ENCODE results near the gene GUCY2D.

GRCh38 chr17:8012996-8013640, 10.7 kb downstream of the GUCY2D start:
- TF ChIP-seq CTCF (conservative IDR thresholded peaks at IDR 0.05; ENCODE audit: low read depth in 2 of 2), result no peak
- no peak for TF ChIP-seq EZH2phosphoT487 (IDR thresholded peaks at IDR 0.05; ENCODE audit: unreplicated experiment)
- TF ChIP-seq EZH2 (IDR thresholded peaks at IDR 0.05; ENCODE audit: low read depth, unreplicated experiment), result no peak
- no peak for TF ChIP-seq JUNB (IDR thresholded peaks at IDR 0.05; ENCODE audit: unreplicated experiment)
- no peak for TF ChIP-seq REST (IDR thresholded peaks at IDR 0.05; ENCODE audit: unreplicated experiment)
- TF ChIP-seq ETS1 (IDR thresholded peaks at IDR 0.05), result no peak

Measured in GM23338 (cell line).